ENCODE results near the gene HBQ1.
"Not testable (repeated sequence)": the region's sequence is repeated elsewhere in the genome, so short reads cannot be mapped to it uniquely, and the experiment has no call there.

The HBQ1 gene

DNA sequence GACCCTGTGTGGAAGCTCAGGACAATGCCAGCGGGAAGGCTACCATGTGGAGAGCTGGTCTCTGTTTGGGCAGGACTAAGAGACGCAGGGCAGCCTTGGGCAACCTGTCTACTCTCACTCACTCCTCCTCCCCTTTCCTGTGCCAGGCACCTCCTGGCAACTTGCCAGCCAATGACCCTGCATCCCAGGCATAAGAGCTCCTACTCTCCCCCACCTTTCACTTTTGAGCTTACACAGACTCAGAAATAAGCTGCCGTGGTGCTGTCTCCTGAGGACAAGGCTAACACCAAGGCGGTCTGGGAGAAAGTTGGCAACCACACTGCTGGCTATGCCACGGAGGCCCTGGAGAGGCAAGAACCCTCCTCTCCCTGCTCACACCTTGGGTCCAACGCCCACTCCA, 11.8 kb upstream of the HBQ1 start:
- Histone ChIP-seq H3K23ac (ENCODE audit: low read length) (no peak overlapping the region), H2BK120ac (ENCODE audit: insufficient read depth, low read length, poor library complexity) (no peak overlapping the region), H2BK12ac (ENCODE audit: low read length) (no peak overlapping the region), H3K14ac (ENCODE audit: low read length) (no peak overlapping the region), H3K4me3 (ENCODE audit: low read depth, low read length) (no peak overlapping the region), H3K4me2 (ENCODE audit: low read length) (no peak overlapping the region), H4K12ac (ENCODE audit: low read depth, low read length) (no peak overlapping the region), H4K91ac (ENCODE audit: low read depth, low read length) (no peak overlapping the region), H3K79me2 (ENCODE audit: control insufficient read depth, insufficient read depth, low read length, poor library complexity) (no peaks in the 10 kb centered on the region), H4K8ac (ENCODE audit: low read depth, low read length) (no peak overlapping the region), H3K79me1 (ENCODE audit: low read length) (no peaks in the 10 kb centered on the region), H3K4me1 (ENCODE audit: control insufficient read depth in 1 of 2, insufficient read depth in 2 of 2, low read length in 2 of 2) (no peaks in the 10 kb centered on the region), H3K36me3 (ENCODE audit: control insufficient read depth in 1 of 2, insufficient read depth in 2 of 2, low read length in 2 of 2) (no peaks in the 10 kb centered on the region), H3K27ac (ENCODE audit: low read depth, low read length) (no peak overlapping the region), H3K18ac (ENCODE audit: low read length) (no peak overlapping the region), H3K9ac (ENCODE audit: low read length) (no peak overlapping the region), H3K4ac (ENCODE audit: low read depth, low read length) (no peak overlapping the region), H3K27me3 (ENCODE audit: insufficient read depth, low read length) (peaks cover 47% of the 10 kb centered on the region), H2BK5ac (ENCODE audit: low read depth, low read length, poor library complexity) (no peak overlapping the region), H2AK5ac (ENCODE audit: low read length) (no peak overlapping the region), H3K9me3 (ENCODE audit: insufficient read depth, low read depth, low read length) (peaks cover 4% of the 10 kb centered on the region), H2AFZ (ENCODE audit: insufficient read depth, low read length, poor library complexity) (no peak overlapping the region)
- no CpG with 5 or more reads among the region's 6 CpGs for WGBS (ENCODE audit: extremely low coverage, insufficient coverage, insufficient read length)
- DNase-seq: no peak

DNA sequence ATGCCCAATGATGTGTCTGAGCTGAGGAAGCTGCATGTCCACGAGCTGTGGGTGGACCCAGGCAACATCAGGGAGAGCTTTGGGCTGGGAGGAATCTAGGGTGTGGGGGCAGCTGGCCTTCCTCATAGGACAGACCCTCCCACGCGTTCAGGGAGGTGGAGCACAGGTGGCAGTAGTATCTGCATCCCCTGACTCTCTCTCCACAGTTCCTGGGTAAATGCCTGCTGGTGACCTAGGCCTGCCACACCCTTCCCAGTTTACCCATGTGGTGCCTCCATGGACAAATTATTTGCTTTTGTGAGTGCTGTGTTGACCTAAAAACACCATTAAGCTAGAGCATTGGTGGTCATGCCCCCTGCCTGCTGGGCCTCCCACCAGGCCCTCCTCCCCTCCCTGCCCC, 11.2 kb upstream of the HBQ1 start:
- no peak overlapping the region for H3K9ac ChIP-seq (ENCODE audit: low read length)
- H3K23ac ChIP-seq (ENCODE audit: low read length): no peak overlapping the region
- H3K4me3 ChIP-seq (ENCODE audit: low read depth, low read length): no peak overlapping the region
- no peak overlapping the region for H3K18ac ChIP-seq (ENCODE audit: low read length)
- no peak overlapping the region for H3K27ac ChIP-seq (ENCODE audit: low read depth, low read length)
- H3K27me3 ChIP-seq (ENCODE audit: insufficient read depth, low read length): peaks cover 47% of the 10 kb centered on the region
- no peak overlapping the region for H3K4ac ChIP-seq (ENCODE audit: low read depth, low read length)
- no peak overlapping the region for H3K4me2 ChIP-seq (ENCODE audit: low read length)
- no peak for DNase-seq
- no peak overlapping the region for H2BK12ac ChIP-seq (ENCODE audit: low read length)
- no peak overlapping the region for H4K8ac ChIP-seq (ENCODE audit: low read depth, low read length)
- H3K14ac ChIP-seq (ENCODE audit: low read length): no peak overlapping the region
- no peaks in the 10 kb centered on the region for H3K36me3 ChIP-seq (ENCODE audit: control insufficient read depth in 1 of 2, insufficient read depth in 2 of 2, low read length in 2 of 2)
- H4K12ac ChIP-seq (ENCODE audit: low read depth, low read length): no peak overlapping the region
- no peaks in the 10 kb centered on the region for H3K4me1 ChIP-seq (ENCODE audit: control insufficient read depth in 1 of 2, insufficient read depth in 2 of 2, low read length in 2 of 2)
- H4K91ac ChIP-seq (ENCODE audit: low read depth, low read length): no peak overlapping the region
- no CpG with 5 or more reads among the region's 3 CpGs for WGBS (ENCODE audit: extremely low coverage, insufficient coverage, insufficient read length)
- H2AFZ ChIP-seq (ENCODE audit: insufficient read depth, low read length, poor library complexity): no peak overlapping the region
- H3K79me1 ChIP-seq (ENCODE audit: low read length): no peaks in the 10 kb centered on the region
- peaks cover 2% of the 10 kb centered on the region for H3K9me3 ChIP-seq (ENCODE audit: insufficient read depth, low read depth, low read length)
- no peaks in the 10 kb centered on the region for H3K79me2 ChIP-seq (ENCODE audit: control insufficient read depth, insufficient read depth, low read length, poor library complexity)
- no peak overlapping the region for H2BK5ac ChIP-seq (ENCODE audit: low read depth, low read length, poor library complexity)
- no peak overlapping the region for H2AK5ac ChIP-seq (ENCODE audit: low read length)
- no peak overlapping the region for H2BK120ac ChIP-seq (ENCODE audit: insufficient read depth, low read length, poor library complexity)

DNA sequence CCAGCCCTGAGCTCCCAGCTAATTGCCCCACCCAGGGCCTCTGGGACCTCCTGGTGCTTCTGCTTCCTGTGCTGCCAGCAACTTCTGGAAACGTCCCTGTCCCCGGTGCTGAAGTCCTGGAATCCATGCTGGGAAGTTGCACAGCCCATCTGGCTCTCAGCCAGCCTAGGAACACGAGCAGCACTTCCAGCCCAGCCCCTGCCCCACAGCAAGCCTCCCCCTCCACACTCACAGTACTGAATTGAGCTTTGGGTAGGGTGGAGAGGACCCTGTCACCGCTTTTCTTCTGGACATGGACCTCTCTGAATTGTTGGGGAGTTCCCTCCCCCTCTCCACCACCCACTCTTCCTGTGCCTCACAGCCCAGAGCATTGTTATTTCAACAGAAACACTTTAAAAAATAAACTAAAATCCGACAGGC, 10.2 kb upstream of the HBQ1 start:
- not testable (repeated sequence) for H4K91ac ChIP-seq (ENCODE audit: low read depth, low read length); H3K18ac ChIP-seq (ENCODE audit: low read length); H3K4ac ChIP-seq (ENCODE audit: low read depth, low read length); H2BK5ac ChIP-seq (ENCODE audit: low read depth, low read length, poor library complexity); H2AFZ ChIP-seq (ENCODE audit: insufficient read depth, low read length, poor library complexity); H3K4me3 ChIP-seq (ENCODE audit: low read depth, low read length); H2BK12ac ChIP-seq (ENCODE audit: low read length); H3K14ac ChIP-seq (ENCODE audit: low read length); H3K4me2 ChIP-seq (ENCODE audit: low read length); H2AK5ac ChIP-seq (ENCODE audit: low read length); H3K79me2 ChIP-seq (ENCODE audit: control insufficient read depth, insufficient read depth, low read length, poor library complexity); H3K27ac ChIP-seq (ENCODE audit: low read depth, low read length); H3K9ac ChIP-seq (ENCODE audit: low read length); H3K4me1 ChIP-seq (ENCODE audit: control insufficient read depth in 1 of 2, insufficient read depth in 2 of 2, low read length in 2 of 2); H3K23ac ChIP-seq (ENCODE audit: low read length); H4K8ac ChIP-seq (ENCODE audit: low read depth, low read length); H3K36me3 ChIP-seq (ENCODE audit: control insufficient read depth in 1 of 2, insufficient read depth in 2 of 2, low read length in 2 of 2); H2BK120ac ChIP-seq (ENCODE audit: insufficient read depth, low read length, poor library complexity); H3K9me3 ChIP-seq (ENCODE audit: insufficient read depth, low read depth, low read length); H3K79me1 ChIP-seq (ENCODE audit: low read length); H4K12ac ChIP-seq (ENCODE audit: low read depth, low read length)
- H3K27me3 ChIP-seq (ENCODE audit: insufficient read depth, low read length): peaks cover 52% of the 10 kb centered on the region
- WGBS (ENCODE audit: extremely low coverage, insufficient coverage, insufficient read length): no CpG with 5 or more reads among the region's 5 CpGs
- peak in 1 of 2 donors; percentile 12 for DNase-seq

DNA sequence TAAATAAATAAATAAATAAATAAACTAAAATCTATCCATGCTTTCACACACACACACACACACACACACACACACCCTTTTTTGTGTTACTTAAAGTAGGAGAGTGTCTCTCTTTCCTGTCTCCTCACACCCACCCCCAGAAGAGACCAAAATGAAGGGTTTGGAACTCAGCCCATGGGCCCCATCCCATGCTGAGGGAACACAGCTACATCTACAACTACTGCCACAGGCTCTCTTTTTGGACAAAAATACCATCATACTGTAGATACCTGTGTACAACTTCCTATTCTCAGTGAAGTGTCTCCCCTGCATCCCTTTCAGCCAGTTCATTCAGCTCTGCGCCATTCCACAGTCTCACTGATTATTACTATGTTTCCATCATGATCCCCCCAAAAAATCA, 9.5 kb upstream of the HBQ1 start:
- Histone ChIP-seq H2BK5ac (ENCODE audit: low read depth, low read length, poor library complexity) (no peak overlapping the region), H3K27me3 (ENCODE audit: insufficient read depth, low read length) (peaks cover 51% of the 10 kb centered on the region), H2BK120ac (ENCODE audit: insufficient read depth, low read length, poor library complexity) (no peak overlapping the region), H4K8ac (ENCODE audit: low read depth, low read length) (no peak overlapping the region), H3K36me3 (ENCODE audit: control insufficient read depth in 1 of 2, insufficient read depth in 2 of 2, low read length in 2 of 2) (no peaks in the 10 kb centered on the region), H3K23ac (ENCODE audit: low read length) (no peak overlapping the region), H2AK5ac (ENCODE audit: low read length) (no peak overlapping the region), H3K4me2 (ENCODE audit: low read length) (no peak overlapping the region), H4K91ac (ENCODE audit: low read depth, low read length) (no peak overlapping the region), H3K9me3 (ENCODE audit: insufficient read depth, low read depth, low read length) (no peaks in the 10 kb centered on the region), H3K14ac (ENCODE audit: low read length) (no peak overlapping the region), H4K12ac (ENCODE audit: low read depth, low read length) (no peak overlapping the region), H3K4ac (ENCODE audit: low read depth, low read length) (no peak overlapping the region), H3K18ac (ENCODE audit: low read length) (no peak overlapping the region), H3K4me3 (ENCODE audit: low read depth, low read length) (no peak overlapping the region), H3K9ac (ENCODE audit: low read length) (no peak overlapping the region), H3K4me1 (ENCODE audit: control insufficient read depth in 1 of 2, insufficient read depth in 2 of 2, low read length in 2 of 2) (no peaks in the 10 kb centered on the region), H2AFZ (ENCODE audit: insufficient read depth, low read length, poor library complexity) (no peak overlapping the region), H3K79me2 (ENCODE audit: control insufficient read depth, insufficient read depth, low read length, poor library complexity) (no peaks in the 10 kb centered on the region), H3K79me1 (ENCODE audit: low read length) (no peaks in the 10 kb centered on the region), H3K27ac (ENCODE audit: low read depth, low read length) (no peak overlapping the region), H2BK12ac (ENCODE audit: low read length) (no peak overlapping the region)
- DNase-seq: no peak
- no CpG with 5 or more reads among the region's 1 CpG for WGBS (ENCODE audit: extremely low coverage, insufficient coverage, insufficient read length)
